MCF 10A (cell line): ENCODE measurements around the gene CHST11. TPM values are rescaled to one million over a fixed set of nuclear protein-coding genes. Genes with fewer than 3 reads are reported as not detected.

ENCODE experiments used
- BruUV-seq: library from RNA; stranded (reverse); fragments of 400-500 nt; replicated peaks from 2 replicates; lab custom pipeline; 2021; lab: Mats Ljungman, UMichigan
- CTCF ChIA-PET: fragments of 300-600 bp; sonication (Branson Sonifier 250); formaldehyde crosslinking; extraction: SDS; loops from one replicate; lab custom pipeline; 2021; ENCODE audit warnings: antibody characterized with exemption, inconsistent platforms; lab: Yijun Ruan, JAX
- POLR2A ChIA-PET: fragments of 300-600, 350-650 bp; sonication (Branson Sonifier 250); formaldehyde crosslinking; extraction: SDS; loops from one replicate; lab custom pipeline; 2020; ENCODE audit warnings: antibody characterized with exemption, inconsistent platforms; lab: Yijun Ruan, JAX
- DNase-seq: peaks from one replicate; pipeline ENCODE4 v3.0.0-alpha.2; 2018; ENCODE audit not compliant: unreplicated experiment
- H3K27ac Mint-ChIP-seq: one replicate; pipeline ENCODE4 v1.8.0; 2022; ENCODE audit warnings: mild to moderate bottlenecking, low read depth, mixed read lengths; ENCODE audit not compliant: unreplicated experiment
- H3K27me3 Mint-ChIP-seq: one replicate; pipeline ENCODE4 v1.8.0; 2022; ENCODE audit warnings: mixed read lengths; ENCODE audit not compliant: insufficient read depth, unreplicated experiment
- H3K36me3 Mint-ChIP-seq: one replicate; pipeline ENCODE4 v1.8.0; 2022; ENCODE audit warnings: mild to moderate bottlenecking, moderate library complexity, mixed read lengths; ENCODE audit not compliant: insufficient read depth, unreplicated experiment
- H3K4me1 Mint-ChIP-seq: one replicate; pipeline ENCODE4 v1.8.0; 2022; ENCODE audit warnings: mixed read lengths; ENCODE audit not compliant: insufficient read depth, unreplicated experiment
- H3K4me3 Mint-ChIP-seq: one replicate; pipeline ENCODE4 v1.8.0; 2022; ENCODE audit warnings: mild to moderate bottlenecking, moderate library complexity, mixed read lengths; ENCODE audit not compliant: unreplicated experiment
- H3K9me3 Mint-ChIP-seq: one replicate; pipeline ENCODE4 v1.8.0; 2022; ENCODE audit warnings: mixed read lengths; ENCODE audit not compliant: unreplicated experiment
- CTCF ChIP-seq: fragments of 200-600 bp; IDR thresholded peaks from one replicate; pipeline ENCODE4 v1.8.0; 2022; ENCODE audit warnings: antibody characterized with exemption, mild to moderate bottlenecking; ENCODE audit not compliant: unreplicated experiment
- intact Hi-C: fragments of 100-400 bp; cut with micrococcal nuclease; formaldehyde crosslinking; loops from 2 replicates; pipeline ENCODE4 v1.14.1; 2022
- total RNA-seq: library from RNA; stranded (reverse); gene quantifications from 2 replicates; pipeline ENCODE4 v1.2.3, GENCODE V29; 2022

The CHST11 gene
- total RNA-seq, 1 experiment from 2014 or later = 5.3 TPM

DNA sequence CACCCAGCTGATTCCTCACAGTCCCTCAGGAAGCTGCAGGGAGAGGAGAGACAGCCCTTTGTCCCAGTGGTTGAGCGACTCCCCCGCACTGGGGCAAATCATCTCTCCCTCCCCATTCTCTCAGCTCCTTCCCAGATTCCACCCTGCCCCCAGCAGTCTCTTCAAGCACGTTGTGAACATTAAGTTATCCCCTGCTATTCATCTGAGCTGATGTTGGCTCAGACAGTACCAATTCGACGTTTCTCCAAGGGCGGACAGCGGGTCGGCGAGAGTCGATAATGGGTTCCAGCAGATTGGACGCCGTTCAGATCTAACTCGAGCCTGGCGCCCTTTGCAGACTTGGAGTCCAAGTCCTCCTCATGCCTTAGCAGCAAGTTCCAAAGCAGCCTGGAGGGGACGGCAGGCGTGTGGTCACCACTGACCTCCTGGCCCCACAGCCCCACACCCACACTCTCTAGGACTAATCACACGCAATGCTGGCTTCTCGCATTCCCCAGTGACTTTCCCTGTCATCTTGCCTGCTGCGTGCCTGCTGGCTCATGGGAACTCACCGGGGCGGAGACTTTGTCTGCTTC lies 245.9 kb downstream of the CHST11 start:
- Mint-ChIP-seq H3K9me3 (no peaks in the 10 kb centered on the region), H3K36me3 (no peaks in the 10 kb centered on the region), H3K27ac (no peak overlapping the region), H3K4me1 (no peaks in the 10 kb centered on the region), H3K27me3 (no peaks in the 10 kb centered on the region), H3K4me3 (no peak overlapping the region)
- intact Hi-C loops = no loop called here
- ChIA-PET POLR2A (no interaction called here), CTCF (interaction anchor here (0.9 to 1.3 kb wide), 2 partner anchors 17 to 321 kb away, joined by 3 read pairs; no protein-coding TSS in a partner anchor)
- no peak for DNase-seq
- BruUV-seq = no TSS peak
- TF ChIP-seq CTCF = no peak

DNA sequence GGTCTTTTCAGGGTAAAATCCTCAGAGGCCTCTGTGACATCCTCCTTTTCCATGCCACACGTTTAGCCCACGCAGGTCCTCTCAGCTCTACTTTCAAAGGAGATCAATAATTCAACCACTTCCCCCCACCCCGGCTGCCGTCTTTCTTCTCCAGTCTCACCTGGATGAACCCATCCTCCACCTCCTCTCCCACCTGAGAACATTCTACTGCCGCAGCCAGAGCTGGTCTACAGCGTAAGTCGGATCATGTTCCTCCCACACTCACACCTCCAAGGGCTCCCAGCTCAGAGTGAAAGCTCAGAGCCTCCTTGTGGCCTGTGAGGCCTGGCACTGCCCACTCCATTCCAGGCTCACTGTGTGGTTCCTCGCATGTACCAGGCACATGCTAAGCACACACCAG lies 246.6 kb downstream of the CHST11 start:
- BruUV-seq = no TSS peak
- H3K27ac Mint-ChIP-seq = no peak overlapping the region
- no peaks in the 10 kb centered on the region for H3K4me1 Mint-ChIP-seq

GRCh38 chr12:104704224-104704779 lies 247.6 kb downstream of the CHST11 start:
- no peak overlapping the region for H3K4me3 Mint-ChIP-seq
- no peaks in the 10 kb centered on the region for H3K27me3 Mint-ChIP-seq
- no peaks in the 10 kb centered on the region for H3K4me1 Mint-ChIP-seq
- DNase-seq = no peak
- no peak overlapping the region for H3K27ac Mint-ChIP-seq
- no peaks in the 10 kb centered on the region for H3K9me3 Mint-ChIP-seq
- H3K36me3 Mint-ChIP-seq = peaks cover 8% of the 10 kb centered on the region
- TF ChIP-seq CTCF = no peak
- CTCF ChIA-PET = interaction anchor here (0.6 to 0.9 kb wide), 2 partner anchors 9 to 228 kb away, joined by 3 to 4 read pairs; no protein-coding TSS in a partner anchor
- intact Hi-C loops = no loop called here
- no TSS peak for BruUV-seq
- POLR2A ChIA-PET = no interaction called here

More for the DNA sequence above, 246.6 kb downstream of the CHST11 start:
- intact Hi-C loops = no loop called here
- no peak for TF ChIP-seq CTCF
- ChIA-PET POLR2A (no interaction called here), CTCF (interaction anchor here (1.3 kb wide), 1 partner anchor 17 kb away, joined by 3 read pairs; no protein-coding TSS in a partner anchor)
- Mint-ChIP-seq H3K4me3 (no peak overlapping the region), H3K36me3 (no peaks in the 10 kb centered on the region), H3K9me3 (no peaks in the 10 kb centered on the region), H3K27me3 (no peaks in the 10 kb centered on the region)
- DNase-seq = no peak

DNA sequence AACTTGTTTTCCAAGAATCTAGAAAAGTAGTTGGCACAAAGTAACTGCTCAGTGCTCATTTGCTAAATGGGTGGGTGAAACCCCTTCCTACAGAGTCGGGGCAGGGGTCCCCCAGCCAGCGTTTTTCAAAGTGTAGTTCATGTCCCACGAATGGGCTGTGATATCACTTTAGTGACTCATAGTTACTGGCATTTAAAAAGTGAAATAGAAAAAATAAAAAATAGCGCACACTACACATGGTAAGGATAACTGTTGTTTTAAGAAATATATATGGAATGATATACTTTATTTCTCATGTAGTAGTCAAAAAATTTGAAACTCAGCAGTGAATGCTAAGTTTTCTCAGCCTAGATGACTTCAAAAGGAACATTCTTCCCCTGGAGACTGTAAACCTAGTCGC lies 250.4 kb downstream of the CHST11 start:
- no peak for TF ChIP-seq CTCF
- ChIA-PET POLR2A (no interaction called here), CTCF (no interaction called here)
- Mint-ChIP-seq H3K27ac (no peak overlapping the region), H3K36me3 (peaks cover 8% of the 10 kb centered on the region), H3K4me3 (no peak overlapping the region), H3K27me3 (no peaks in the 10 kb centered on the region), H3K9me3 (no peaks in the 10 kb centered on the region), H3K4me1 (peaks cover 9% of the 10 kb centered on the region)
- BruUV-seq = no TSS peak
- no peak for DNase-seq
- intact Hi-C loops = no loop called here
